Rectal smooth muscle tissue (tissue), 1 donor: ENCODE measurements around the gene PAX2.

ENCODE experiments used
- H3K27ac ChIP-seq: one replicate; pipeline ENCODE4 v1.7.0; 2013; ENCODE audit warnings: low read depth, low read length, inconsistent platforms
- H3K27me3 ChIP-seq: one replicate; pipeline ENCODE4 v1.7.0; 2013; ENCODE audit warnings: low read length; ENCODE audit not compliant: control insufficient read depth, insufficient read depth
- H3K36me3 ChIP-seq: one replicate; pipeline ENCODE4 v1.7.0; 2013; ENCODE audit warnings: low read length; ENCODE audit not compliant: control insufficient read depth, insufficient read depth
- H3K4me1 ChIP-seq: one replicate; pipeline ENCODE4 v1.7.0; 2013; ENCODE audit warnings: low read length; ENCODE audit not compliant: control insufficient read depth, insufficient read depth
- H3K4me3 ChIP-seq: one replicate; pipeline ENCODE4 v1.7.0; 2013; ENCODE audit warnings: low read length
- H3K9ac ChIP-seq: one replicate; pipeline ENCODE4 v1.7.0; 2013; ENCODE audit warnings: low read length

The PAX2 gene

DNA sequence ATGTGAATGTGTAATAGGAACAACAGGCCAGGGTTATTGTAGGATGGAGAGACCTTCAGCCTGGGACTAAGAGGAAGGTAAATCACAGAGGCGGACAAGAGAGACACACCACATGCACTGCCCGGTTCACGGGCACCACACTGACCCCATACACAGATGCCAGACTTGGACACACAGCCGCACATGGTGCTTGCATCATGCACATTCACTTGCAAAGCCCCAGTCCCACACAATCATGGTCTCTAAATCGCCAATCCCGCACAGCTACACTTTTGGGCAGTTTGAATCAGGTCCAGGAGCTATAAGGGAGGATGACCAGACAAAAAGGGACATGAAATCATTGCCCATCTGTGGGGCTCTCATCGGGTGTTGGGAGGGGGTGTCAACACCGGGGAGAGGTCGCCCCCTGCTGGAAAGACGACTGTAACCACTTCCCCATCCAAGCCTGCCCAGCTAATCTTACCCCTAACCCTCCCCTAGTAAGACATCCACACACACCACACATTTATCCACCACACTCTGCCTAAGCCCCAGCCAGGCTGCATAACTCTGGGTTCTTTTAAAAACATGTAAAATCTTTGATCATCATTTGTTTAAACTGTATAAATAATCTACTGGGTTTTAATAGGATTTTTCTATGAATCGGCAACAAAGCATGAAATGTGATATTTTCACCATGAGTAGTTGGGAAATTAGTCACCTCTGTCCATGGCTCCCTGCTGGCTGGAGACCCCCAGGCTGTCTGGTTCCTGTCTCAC, 126.8 kb downstream of the PAX2 start:
- Histone ChIP-seq H3K4me3 (no peak overlapping the region), H3K27ac (no peak overlapping the region), H3K36me3 (no peaks in the 10 kb centered on the region), H3K27me3 (peaks cover 2% of the 10 kb centered on the region), H3K9ac (no peak overlapping the region), H3K4me1 (no peaks in the 10 kb centered on the region)

DNA sequence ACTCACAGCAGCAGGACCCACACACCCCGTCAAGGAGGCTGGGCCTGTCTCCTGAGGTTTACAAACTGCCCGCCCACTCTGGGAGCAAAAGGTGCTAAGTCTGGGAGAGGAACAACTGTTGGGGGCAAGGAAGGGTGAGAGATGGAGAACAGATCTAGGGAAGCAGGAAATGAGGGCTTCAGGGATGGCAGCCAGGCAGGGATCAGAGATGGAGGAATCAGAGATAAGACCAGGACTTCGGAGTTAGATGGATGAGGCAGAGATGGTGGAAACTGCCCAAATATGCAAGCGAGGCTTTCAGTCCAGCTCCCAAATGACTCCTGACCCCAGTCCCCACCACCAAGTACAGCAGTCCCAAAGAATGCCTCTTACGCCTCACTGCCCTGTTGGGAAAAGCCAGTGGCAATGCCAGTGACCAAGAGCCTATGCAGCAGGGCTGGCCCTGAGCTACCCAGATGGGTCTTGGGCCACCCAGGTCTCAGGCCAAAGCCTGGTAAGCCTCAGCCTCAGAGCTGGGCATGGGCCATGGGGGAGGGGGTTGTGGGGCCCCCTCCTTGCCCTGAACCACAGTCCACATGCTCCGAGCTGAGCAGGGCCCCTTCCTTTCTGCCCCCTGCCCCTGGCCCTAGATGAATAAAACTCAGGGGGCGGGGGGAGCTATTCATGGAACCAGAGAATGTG, 127.9 kb downstream of the PAX2 start:
- Histone ChIP-seq H3K9ac (no peak overlapping the region), H3K27me3 (peaks cover 2% of the 10 kb centered on the region), H3K4me1 (no peaks in the 10 kb centered on the region), H3K36me3 (no peaks in the 10 kb centered on the region), H3K27ac (no peak overlapping the region), H3K4me3 (no peak overlapping the region)

- H3K27ac ChIP-seq, result no peak overlapping the region
- no peak overlapping the region for H3K9ac ChIP-seq
- H3K27me3 ChIP-seq, result peaks cover 2% of the 10 kb centered on the region
- H3K4me3 ChIP-seq, result no peak overlapping the region
- no peaks in the 10 kb centered on the region for H3K4me1 ChIP-seq
- H3K36me3 ChIP-seq, result no peaks in the 10 kb centered on the region
Observed at GRCh38 chr10:100873827-100874326, 128.5 kb downstream of the PAX2 start.

DNA sequence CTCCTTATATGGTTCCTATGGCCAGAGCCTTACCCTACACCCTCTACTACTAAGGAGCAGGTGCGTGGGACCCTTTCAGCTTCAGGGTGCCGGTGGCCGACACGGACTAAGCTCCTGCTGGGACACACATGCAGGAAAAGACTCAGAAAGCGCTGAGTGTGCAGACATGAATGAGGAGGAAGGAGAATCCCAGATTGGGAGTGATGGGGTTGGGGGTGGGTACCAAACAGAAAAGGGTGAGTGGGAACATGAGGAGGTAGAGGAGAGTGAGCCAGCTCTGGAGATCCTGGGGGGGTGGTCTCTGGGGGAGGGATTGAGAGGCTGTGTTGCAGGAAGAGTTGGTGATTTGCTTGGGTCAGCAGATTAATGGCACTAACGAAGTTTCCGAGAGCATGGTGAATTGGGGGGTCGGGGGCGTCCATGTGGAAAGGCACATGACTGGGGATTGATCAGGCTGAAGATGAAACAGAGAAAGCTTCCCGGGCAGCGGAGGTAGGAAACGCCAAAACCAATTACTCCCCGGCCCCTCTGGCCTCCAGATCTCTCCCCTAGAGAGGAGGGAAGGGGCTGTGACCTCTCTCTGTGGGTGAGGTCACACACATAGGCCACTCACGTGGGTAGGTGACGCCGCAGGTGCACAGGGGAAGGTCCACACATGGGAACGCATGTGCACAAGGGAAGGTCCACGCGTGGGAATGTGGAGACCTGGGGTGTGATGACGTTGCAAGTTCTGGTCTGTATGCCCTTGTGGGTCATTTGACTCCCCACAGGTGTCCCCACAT, 129.5 kb downstream of the PAX2 start:
- Histone ChIP-seq H3K27ac (no peak overlapping the region), H3K4me1 (no peaks in the 10 kb centered on the region), H3K36me3 (no peaks in the 10 kb centered on the region), H3K9ac (no peak overlapping the region), H3K4me3 (no peak overlapping the region), H3K27me3 (peaks cover 2% of the 10 kb centered on the region)

GRCh38 chr10:100875484-100876166, 130.2 kb downstream of the PAX2 start:
- H3K27me3 ChIP-seq, result peaks cover 2% of the 10 kb centered on the region
- no peak overlapping the region for H3K27ac ChIP-seq
- H3K9ac ChIP-seq, result no peak overlapping the region
- H3K4me1 ChIP-seq, result no peaks in the 10 kb centered on the region
- H3K4me3 ChIP-seq, result no peak overlapping the region
- no peaks in the 10 kb centered on the region for H3K36me3 ChIP-seq

- no peaks in the 10 kb centered on the region for H3K36me3 ChIP-seq
- no peak overlapping the region for H3K4me3 ChIP-seq
- no peaks in the 10 kb centered on the region for H3K4me1 ChIP-seq
- H3K9ac ChIP-seq, result no peak overlapping the region
- H3K27ac ChIP-seq, result no peak overlapping the region
- peaks cover 2% of the 10 kb centered on the region for H3K27me3 ChIP-seq
Observed at GRCh38 chr10:100876585-100877460, 131.4 kb downstream of the PAX2 start.

GRCh38 chr10:100877461-100877850, 132.1 kb downstream of the PAX2 start:
- H3K27me3 ChIP-seq, result peaks cover 2% of the 10 kb centered on the region

DNA sequence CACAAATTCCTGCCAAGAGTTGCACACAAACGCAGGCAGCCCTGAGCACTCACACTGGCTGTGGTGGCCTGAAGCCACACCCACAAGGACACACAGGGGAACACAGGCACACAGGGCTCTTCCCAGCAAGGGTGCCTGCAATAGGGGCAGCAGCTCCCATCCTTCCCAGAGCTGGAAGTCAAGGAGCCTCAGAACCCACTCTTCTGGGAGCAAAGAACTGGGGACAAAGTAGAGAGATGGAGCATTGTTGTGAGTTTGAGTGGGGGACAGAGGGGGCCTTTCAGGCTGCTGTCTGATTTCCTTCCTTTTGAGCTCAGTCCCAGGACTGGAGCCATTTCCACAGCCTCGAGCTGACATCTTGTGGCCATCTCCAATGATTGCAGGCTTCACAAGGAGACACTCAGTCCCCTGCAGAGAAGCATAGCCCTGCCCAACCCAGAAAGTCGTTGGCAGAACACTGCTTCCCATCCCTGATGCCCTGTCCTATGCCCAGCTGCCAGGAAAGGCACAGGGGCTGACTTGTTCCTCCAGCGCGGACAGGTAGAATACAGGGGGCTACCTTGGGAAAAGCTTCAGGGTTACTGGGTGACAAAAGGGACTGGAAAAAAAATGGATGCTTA, 133.0 kb downstream of the PAX2 start:
- Histone ChIP-seq H3K4me3 (no peak overlapping the region), H3K27me3 (no peaks in the 10 kb centered on the region), H3K27ac (no peak overlapping the region), H3K36me3 (no peaks in the 10 kb centered on the region), H3K9ac (no peak overlapping the region), H3K4me1 (no peaks in the 10 kb centered on the region)

More at GRCh38 chr10:100877461-100877850, 132.1 kb downstream of the PAX2 start:
- H3K4me1 ChIP-seq, result no peaks in the 10 kb centered on the region
- H3K4me3 ChIP-seq, result no peak overlapping the region
- no peak overlapping the region for H3K27ac ChIP-seq
- no peaks in the 10 kb centered on the region for H3K36me3 ChIP-seq
- H3K9ac ChIP-seq, result no peak overlapping the region
